ENCODE results near the gene OR10A4. TPM values are rescaled to one million over a fixed set of nuclear protein-coding genes. Genes with fewer than 3 reads are reported as not detected.

The OR10A4 gene
- total and polyA plus RNA-seq, 2 of the 13 experiments (the other 11 are each of a cell fraction or from before 2014, with no cell fraction given), result not detected

GRCh38 chr11:6834021-6834420 is 42.4 kb upstream of the OR10A4 start:
- in situ Hi-C loops (cut with HindIII; ENCODE audit: extremely low pct_ligation_motif_present, low pct_unique_long_range_greater_than_20kb), result no loop called here
- Histone ChIP-seq H4K20me1 (ENCODE audit: insufficient read depth, low read length) (no peaks in the 10 kb centered on the region), H3K9me3 (ENCODE audit: low read length) (no peaks in the 10 kb centered on the region), H3K79me2 (ENCODE audit: insufficient read depth, low read length) (no peaks in the 10 kb centered on the region), H3K27ac (ENCODE audit: extremely low read length, insufficient read depth, low read length) (no peak overlapping the region), H3K4me1 (ENCODE audit: insufficient read depth, low read length) (no peaks in the 10 kb centered on the region), H3K36me3 (replicated peaks in 1 of 2; ENCODE audit: control insufficient read depth in 1 of 2, insufficient read depth in 2 of 2, low read length in 2 of 2) (no peaks in the 10 kb centered on the region), H3K9ac (ENCODE audit: insufficient read depth, low read depth, low read length) (no peak overlapping the region), H3K4me2 (ENCODE audit: low read depth, low read length) (no peak overlapping the region), H3K27me3 (ENCODE audit: control insufficient read depth in 1 of 2, insufficient read depth in 2 of 2, low read length in 2 of 2) (no peaks in the 10 kb centered on the region; a peak in 1 of 5 replicates), H3K4me3 (replicated peaks in 1 of 3; ENCODE audit: insufficient read depth in 1 of 3, low read depth in 2 of 3, low read length in 3 of 3) (no peak overlapping the region), H2AFZ (ENCODE audit: low read length) (no peak overlapping the region)
- FAIRE-seq (no peak), DNase-seq (ENCODE audit: low spot score) (no peak), ATAC-seq (no peak)
- intact Hi-C loops (cut with micrococcal nuclease; ENCODE audit: unreplicated experiment), result no loop called here
- BruUV-seq (replicated peaks), result no TSS peak
- TF ChIP-seq FOXO4 (CRISPR knock-in tag; conservative IDR thresholded peaks at IDR 0.05) (no peak), ZBTB8A (CRISPR knock-in tag; IDR thresholded peaks at IDR 0.05; ENCODE audit: borderline replicate concordance, low read depth) (no peak), ZNF552 (CRISPR knock-in tag; IDR thresholded peaks at IDR 0.05; ENCODE audit: borderline replicate concordance) (no peak), MEF2D (CRISPR knock-in tag; IDR thresholded peaks at IDR 0.05) (no peak), ELF3 (CRISPR knock-in tag; IDR thresholded peaks at IDR 0.05) (no peak), FOXJ3 (CRISPR knock-in tag; IDR thresholded peaks at IDR 0.05; ENCODE audit: borderline replicate concordance) (no peak), FOSL2 (CRISPR knock-in tag; IDR thresholded peaks at IDR 0.05) (no peak)
- ChIA-PET POLR2A (no interaction called here), CTCF (ENCODE audit: low intra/inter-chr PET ratio, low total read pairs) (no interaction called here)
- WGBS (ENCODE audit: low lambda C conversion rate), result 0% methylated on average over 1 of the region's 1 CpG

GRCh38 chr11:6841694-6842093 is 34.7 kb upstream of the OR10A4 start:
- H3K4me1 ChIP-seq (ENCODE audit: insufficient read depth, low read length), result 0 out of 2 replicates have a peak, but pooled peaks cover 6% of the 10 kb centered on the region
- no peak overlapping the region for H2AFZ ChIP-seq (ENCODE audit: low read length)
- no peak overlapping the region for H3K4me3 ChIP-seq (replicated peaks in 1 of 3; ENCODE audit: insufficient read depth in 1 of 3, low read depth in 2 of 3, low read length in 3 of 3)
- H3K27me3 ChIP-seq (ENCODE audit: control insufficient read depth in 1 of 2, insufficient read depth in 2 of 2, low read length in 2 of 2), result peaks cover 0 to 6% of the 10 kb centered on the region in 2 experiments; a peak in 1 of 5 replicates
- no peaks in the 10 kb centered on the region for H3K79me2 ChIP-seq (ENCODE audit: insufficient read depth, low read length)
- no peaks in the 10 kb centered on the region for H4K20me1 ChIP-seq (ENCODE audit: insufficient read depth, low read length)
- no peaks in the 10 kb centered on the region for H3K9me3 ChIP-seq (ENCODE audit: low read length)
- H3K9ac ChIP-seq (ENCODE audit: insufficient read depth, low read depth, low read length), result no peak overlapping the region
- H3K36me3 ChIP-seq (replicated peaks in 1 of 2; ENCODE audit: control insufficient read depth in 1 of 2, insufficient read depth in 2 of 2, low read length in 2 of 2), result no peaks in the 10 kb centered on the region
- no peak overlapping the region for H3K4me2 ChIP-seq (ENCODE audit: low read depth, low read length)
- DNase-seq (ENCODE audit: low spot score), result no peak
- ChIA-PET CTCF (ENCODE audit: low intra/inter-chr PET ratio, low total read pairs) (no interaction called here), POLR2A (no interaction called here)
- no TSS peak for BruUV-seq (replicated peaks)
- no peak for ATAC-seq
- in situ Hi-C loops (cut with HindIII; ENCODE audit: extremely low pct_ligation_motif_present, low pct_unique_long_range_greater_than_20kb), result no loop called here
- FAIRE-seq, result no peak
- no peak overlapping the region for H3K27ac ChIP-seq (ENCODE audit: extremely low read length, insufficient read depth, low read length)
- intact Hi-C loops (cut with micrococcal nuclease; ENCODE audit: unreplicated experiment), result no loop called here
- TF ChIP-seq ZNF274 (CRISPR knock-in tag; IDR thresholded peaks at IDR 0.05), result no peak
- TF ChIP-seq ONECUT2 (CRISPR knock-in tag; IDR thresholded peaks at IDR 0.05), result no peak
- no peak for TF ChIP-seq AKNA (CRISPR knock-in tag; IDR thresholded peaks at IDR 0.05; ENCODE audit: borderline replicate concordance)
- TF ChIP-seq SMC3 (IDR thresholded peaks at IDR 0.05; ENCODE audit: low read length), result no peak

Data from HepG2 (cell line).